HL-60 (cell line): Measurements from ENCODE around the gene ASCC3.

Experiments used
- CTCF ChIP-seq: IDR thresholded peaks from one replicate; pipeline ENCODE4 v1.5.1; 2011; ENCODE audit warnings: low read length, control low read depth, inconsistent platforms; ENCODE audit not compliant: insufficient read depth
- GABPA ChIP-seq: IDR thresholded peaks from 2 replicates; pipeline ENCODE4 v1.6.1; 2012; ENCODE audit warnings: low read depth
- POLR2AphosphoS5 ChIP-seq: IDR thresholded peaks from 2 replicates; pipeline ENCODE4 v1.6.1; 2012; ENCODE audit warnings: low read depth
- REST ChIP-seq: IDR thresholded peaks from 2 replicates; pipeline ENCODE4 v1.6.1; 2012; ENCODE audit warnings: low read depth; ENCODE audit not compliant: insufficient replicate concordance
- SPI1 ChIP-seq: IDR thresholded peaks from 2 replicates; pipeline ENCODE4 v1.6.1; 2012; ENCODE audit warnings: low read depth, mild to moderate bottlenecking, borderline replicate concordance

- no peak for TF ChIP-seq SPI1
- no peak for TF ChIP-seq CTCF
- TF ChIP-seq GABPA = no peak
- TF ChIP-seq REST = no peak
- no peak for TF ChIP-seq POLR2AphosphoS5
Measured at GRCh38 chr6:100768816-100769351, 112.2 kb downstream of the ASCC3 start.
